Natural killer cell (primary cell): Measurements from ENCODE around the gene COL1A1. TPM values are rescaled to one million over a fixed set of nuclear protein-coding genes. Genes with fewer than 3 reads are reported as not detected.

Experiments
- ATAC-seq, 3 donors: fragments of 150-1000 bp in 2 of 3; fragments of 200-7000 bp in 1 of 3; cut with Tn5 transposase; 1 replicate in 1 of 3; 2 replicates in 2 of 3; pipeline ENCODE4 v1.10.0; 2021; ENCODE audit warnings: mild to moderate bottlenecking in 2 of 3, moderate library complexity in 2 of 3
- DNase-seq, 2 donors: peaks; one replicate each; pipeline versions ENCODE4 v3.0.0 to v3.0.0-alpha.2; 2013 to 2021; ENCODE audit warnings: mixed read lengths in 1 of 2
- H3K27ac ChIP-seq: one replicate; pipeline ENCODE4 v1.5.1; 2013; ENCODE audit warnings: mild to moderate bottlenecking, low read length
- H3K27me3 ChIP-seq: one replicate; pipeline ENCODE4 v1.6.1; 2013; ENCODE audit warnings: low read length; ENCODE audit not compliant: control insufficient read depth, insufficient read depth
- H3K36me3 ChIP-seq: one replicate; pipeline ENCODE4 v1.6.1; 2013; ENCODE audit warnings: low read length; ENCODE audit not compliant: control insufficient read depth, insufficient read depth
- H3K4me1 ChIP-seq: one replicate; pipeline ENCODE4 v1.6.1; 2013; ENCODE audit warnings: low read length; ENCODE audit not compliant: control insufficient read depth, insufficient read depth
- H3K4me3 ChIP-seq: one replicate; pipeline ENCODE4 v1.5.1; 2013; ENCODE audit warnings: low read length
- H3K9me3 ChIP-seq: one replicate; pipeline ENCODE4 v1.6.1; 2013; ENCODE audit warnings: low read length; ENCODE audit not compliant: control insufficient read depth, insufficient read depth
- H3K27ac Mint-ChIP-seq, 2 donors: one replicate each; pipeline ENCODE4 v1.8.0; 2022; ENCODE audit warnings: mild to moderate bottlenecking in 2 of 2, mixed read lengths in 2 of 2, moderate library complexity in 1 of 2
- H3K27me3 Mint-ChIP-seq, 2 donors: one replicate each; pipeline ENCODE4 v1.8.0; 2022; ENCODE audit warnings: low read depth in 2 of 2, mixed read lengths in 2 of 2
- H3K36me3 Mint-ChIP-seq: one replicate; pipeline ENCODE4 v1.8.0; 2022; ENCODE audit warnings: mixed read lengths
- H3K4me1 Mint-ChIP-seq, 2 donors: one replicate each; pipeline ENCODE4 v1.8.0; 2022; ENCODE audit warnings: mixed read lengths in 2 of 2
- H3K4me3 Mint-ChIP-seq: one replicate; pipeline ENCODE4 v1.8.0; 2022; ENCODE audit warnings: mild to moderate bottlenecking, moderate library complexity, mixed read lengths
- H3K9me3 Mint-ChIP-seq, 2 donors: one replicate each; pipeline ENCODE4 v1.8.0; 2022; ENCODE audit warnings: mixed read lengths in 2 of 2
- WGBS: methylation state at CpG from one replicate; pipeline ENCODE4 v1.1.7; 2013; ENCODE audit warnings: missing lambda C conversion rate; ENCODE audit not compliant: insufficient coverage; 5-methylcytosine and 5-hydroxymethylcytosine counted together
- intact Hi-C: fragments of 100-400 bp; cut with micrococcal nuclease; formaldehyde crosslinking; loops from one replicate; pipeline ENCODE4 v1.14.2; 2022
- total RNA-seq, 4 donors: library from RNA; stranded (reverse); fragments of 120-200 nt in 1 of 4; gene quantifications; one replicate each; pipeline versions ENCODE4 v1.2.3 to v1.2.4, GENCODE V29; 2013 to 2022
- TF ChIP-seq, protein P1 (sequence below): fragments of 200-600 bp; IDR thresholded peaks from one replicate; pipeline ENCODE4 v1.8.0; 2022; ENCODE audit warnings: antibody characterized with exemption

Gene COL1A1
- total RNA-seq, 3 donors from 2014 or later (not counting 1 experiment from before 2014, with no cell fraction given): 2.3 to 7.5 (median 2.6) TPM

DNA sequence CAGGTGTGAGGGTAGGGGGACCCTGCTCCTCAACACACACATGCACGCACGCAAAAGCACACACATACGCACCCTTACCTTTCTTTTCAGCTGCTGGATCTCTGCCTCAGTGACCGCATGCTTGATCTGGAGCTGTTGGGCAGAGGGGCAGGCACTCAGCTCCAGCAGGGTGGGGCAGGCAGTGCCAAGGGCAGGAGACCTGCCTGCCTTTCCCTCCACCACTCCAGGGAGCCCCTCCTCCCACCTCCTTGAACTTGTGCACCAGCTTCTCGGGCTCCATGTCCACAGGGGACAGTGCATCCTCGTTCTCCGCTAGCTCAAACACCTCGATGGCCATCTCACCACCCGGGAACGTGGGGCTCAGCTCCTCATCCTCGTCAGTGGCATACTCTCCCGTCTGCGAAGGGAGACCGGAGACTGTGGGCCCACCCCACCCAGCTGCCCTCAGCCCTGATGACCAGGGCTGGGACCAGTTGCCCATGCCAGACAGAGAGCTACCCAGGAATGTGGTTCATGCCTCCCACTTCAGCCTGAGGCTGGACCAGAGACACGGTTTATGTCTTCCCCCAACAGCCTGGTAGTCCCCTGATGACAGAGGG is 62.1 kb downstream of the COL1A1 start:
- peaks cover 48 to 72% of the 10 kb centered on the region in 2 donors for H3K4me1 Mint-ChIP-seq
- TF ChIP-seq, protein P1, sequence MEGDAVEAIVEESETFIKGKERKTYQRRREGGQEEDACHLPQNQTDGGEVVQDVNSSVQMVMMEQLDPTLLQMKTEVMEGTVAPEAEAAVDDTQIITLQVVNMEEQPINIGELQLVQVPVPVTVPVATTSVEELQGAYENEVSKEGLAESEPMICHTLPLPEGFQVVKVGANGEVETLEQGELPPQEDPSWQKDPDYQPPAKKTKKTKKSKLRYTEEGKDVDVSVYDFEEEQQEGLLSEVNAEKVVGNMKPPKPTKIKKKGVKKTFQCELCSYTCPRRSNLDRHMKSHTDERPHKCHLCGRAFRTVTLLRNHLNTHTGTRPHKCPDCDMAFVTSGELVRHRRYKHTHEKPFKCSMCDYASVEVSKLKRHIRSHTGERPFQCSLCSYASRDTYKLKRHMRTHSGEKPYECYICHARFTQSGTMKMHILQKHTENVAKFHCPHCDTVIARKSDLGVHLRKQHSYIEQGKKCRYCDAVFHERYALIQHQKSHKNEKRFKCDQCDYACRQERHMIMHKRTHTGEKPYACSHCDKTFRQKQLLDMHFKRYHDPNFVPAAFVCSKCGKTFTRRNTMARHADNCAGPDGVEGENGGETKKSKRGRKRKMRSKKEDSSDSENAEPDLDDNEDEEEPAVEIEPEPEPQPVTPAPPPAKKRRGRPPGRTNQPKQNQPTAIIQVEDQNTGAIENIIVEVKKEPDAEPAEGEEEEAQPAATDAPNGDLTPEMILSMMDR: no peak
- no peak overlapping the region for H3K4me3 ChIP-seq
- intact Hi-C loops: no loop called here
- no peaks in the 10 kb centered on the region for H3K36me3 Mint-ChIP-seq
- 91% methylated on average over 15 of the region's 15 CpGs for WGBS
- DNase-seq: no peak
- no peaks in the 10 kb centered on the region for H3K9me3 ChIP-seq
- H3K4me1 ChIP-seq: peaks cover 51% of the 10 kb centered on the region
- H3K4me3 Mint-ChIP-seq: no peak overlapping the region
- no peaks in the 10 kb centered on the region for H3K9me3 Mint-ChIP-seq
- H3K27me3 ChIP-seq: no peaks in the 10 kb centered on the region
- ATAC-seq: no peak
- no peak overlapping the region for H3K27ac ChIP-seq
- no peaks in the 10 kb centered on the region for H3K27me3 Mint-ChIP-seq
- H3K27ac Mint-ChIP-seq: peak overlapping the region; percentile 81 to 84
- H3K36me3 ChIP-seq: peaks cover 91% of the 10 kb centered on the region

DNA sequence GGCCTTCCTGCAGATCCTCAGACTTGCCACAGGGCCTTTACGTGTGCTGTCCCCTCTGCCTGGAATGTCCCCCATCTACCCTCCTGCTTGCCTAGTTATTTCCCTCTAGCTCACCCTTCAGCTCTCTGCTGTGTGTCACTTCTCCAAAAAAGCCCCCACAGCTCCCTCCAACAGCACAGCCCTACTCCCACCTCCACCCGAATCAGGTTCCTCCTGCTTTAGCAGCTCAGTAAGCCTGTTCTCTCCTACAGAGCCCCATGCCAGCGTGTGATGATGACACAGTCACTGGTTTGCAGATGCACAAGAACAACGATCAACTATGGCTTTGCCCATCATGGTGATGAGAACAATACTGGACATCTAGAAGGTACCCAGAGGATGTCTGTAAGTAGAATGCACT is 64.4 kb downstream of the COL1A1 start:
- H3K27ac ChIP-seq: no peak overlapping the region
- intact Hi-C loops: no loop called here
- no peaks in the 10 kb centered on the region for H3K36me3 Mint-ChIP-seq
- DNase-seq: no peak
- no peak overlapping the region for H3K4me3 ChIP-seq
- H3K27ac Mint-ChIP-seq: peak overlapping the region in 1 of 2 donors; percentile 71
- 96% methylated on average over 4 of the region's 4 CpGs for WGBS
- H3K27me3 ChIP-seq: no peaks in the 10 kb centered on the region
- peaks cover 73% of the 10 kb centered on the region for H3K36me3 ChIP-seq
- H3K4me3 Mint-ChIP-seq: no peak overlapping the region
- no peaks in the 10 kb centered on the region for H3K9me3 ChIP-seq
- peaks cover 28% of the 10 kb centered on the region for H3K4me1 ChIP-seq
- H3K27me3 Mint-ChIP-seq: no peaks in the 10 kb centered on the region
- TF ChIP-seq, protein P1: no peak
- peaks cover 26 to 55% of the 10 kb centered on the region in 2 donors for H3K4me1 Mint-ChIP-seq
- no peak for ATAC-seq
- H3K9me3 Mint-ChIP-seq: no peaks in the 10 kb centered on the region

DNA sequence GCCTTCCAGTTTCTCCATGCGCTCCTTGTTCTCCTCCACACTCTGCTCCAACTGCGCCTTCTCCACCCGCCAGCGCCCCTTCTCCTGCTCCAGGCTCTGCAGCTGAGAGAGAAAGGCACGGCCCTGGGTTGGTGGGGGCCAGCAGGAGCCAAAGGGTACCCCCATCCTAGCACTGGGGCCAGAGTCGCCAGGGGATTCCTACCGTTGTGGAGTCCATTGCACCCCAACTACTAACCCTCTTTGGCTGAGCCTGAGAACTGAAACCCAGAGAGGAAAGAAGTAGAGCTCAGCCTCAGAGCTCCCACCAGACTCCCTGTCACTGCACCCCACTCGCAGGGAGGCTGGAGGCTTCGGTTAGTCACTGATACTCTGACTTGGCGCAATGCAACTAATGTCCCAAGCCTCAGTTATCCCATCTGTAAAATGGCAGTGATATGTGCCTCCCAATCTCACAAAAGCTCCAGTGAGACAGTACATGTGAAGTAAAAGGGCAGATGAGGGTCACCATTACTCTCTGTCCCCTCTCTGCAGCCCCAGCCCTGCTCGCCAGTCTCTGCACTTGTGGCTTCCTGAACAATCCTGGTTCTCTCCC is 65.2 kb downstream of the COL1A1 start:
- Mint-ChIP-seq H3K27ac (no peak overlapping the region), H3K4me1 (peaks cover 23 to 55% of the 10 kb centered on the region in 2 donors), H3K27me3 (no peaks in the 10 kb centered on the region), H3K9me3 (no peaks in the 10 kb centered on the region), H3K4me3 (no peak overlapping the region), H3K36me3 (no peaks in the 10 kb centered on the region)
- DNase-seq (no peak), ATAC-seq (no peak)
- intact Hi-C loops: no loop called here
- TF ChIP-seq, protein P1: no peak
- no peaks in the 10 kb centered on the region for H3K9me3 ChIP-seq
- WGBS: 98% methylated on average over 11 of the region's 11 CpGs
- no peak overlapping the region for H3K27ac ChIP-seq
- H3K4me3 ChIP-seq: no peak overlapping the region
- H3K27me3 ChIP-seq: no peaks in the 10 kb centered on the region
- H3K4me1 ChIP-seq: peaks cover 20% of the 10 kb centered on the region
- peaks cover 69% of the 10 kb centered on the region for H3K36me3 ChIP-seq
